Measurements from ENCODE around the gene SLC17A3.

SLC17A3 gene

DNA sequence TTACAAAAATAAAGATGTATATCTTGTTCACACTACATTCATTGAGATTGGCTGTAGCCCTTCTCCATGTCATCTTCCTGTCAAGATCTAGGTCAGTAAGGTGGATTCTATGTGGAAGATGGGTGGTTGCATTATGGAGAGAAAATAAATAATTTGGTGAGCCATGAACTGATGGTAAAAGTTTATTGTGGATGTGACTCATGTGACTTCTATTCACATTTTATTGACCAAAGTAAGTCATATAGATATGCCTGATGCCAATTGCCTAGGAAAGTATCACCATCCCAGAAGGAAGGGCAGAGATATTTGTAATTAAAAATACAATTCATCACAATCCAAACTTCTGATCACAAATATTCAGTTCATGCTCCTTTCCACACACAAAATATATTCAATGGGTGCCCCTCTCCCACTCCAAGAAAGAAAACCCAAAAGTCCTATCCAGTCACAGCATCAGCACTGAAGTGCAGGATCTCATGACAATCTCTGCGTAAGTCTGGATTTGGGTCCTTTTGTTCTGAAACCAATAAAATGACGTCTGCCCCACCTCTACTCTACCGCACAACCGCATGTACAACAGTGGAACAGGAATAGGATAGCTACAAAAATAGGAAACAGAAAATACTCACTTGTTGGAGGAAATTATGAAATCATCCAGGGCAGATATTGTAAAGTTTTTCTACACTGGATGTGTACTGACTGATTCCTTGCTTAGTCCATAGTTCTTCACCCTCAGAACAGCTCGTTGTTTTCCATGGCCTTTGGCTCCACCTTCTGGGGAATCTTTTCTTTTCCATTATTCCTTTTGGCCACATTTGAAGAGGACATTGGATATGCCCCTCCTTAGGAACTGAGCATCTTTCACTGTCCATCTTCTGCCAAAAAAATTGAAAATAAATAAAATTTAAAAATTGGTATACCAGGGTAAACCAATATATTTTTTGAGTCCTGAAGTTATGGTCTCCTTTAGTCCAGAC lies 16.1 kb upstream of the SLC17A3 start:
- DNase-seq (ENCODE audit: low read depth in 2 of 2), result no peak

DNA sequence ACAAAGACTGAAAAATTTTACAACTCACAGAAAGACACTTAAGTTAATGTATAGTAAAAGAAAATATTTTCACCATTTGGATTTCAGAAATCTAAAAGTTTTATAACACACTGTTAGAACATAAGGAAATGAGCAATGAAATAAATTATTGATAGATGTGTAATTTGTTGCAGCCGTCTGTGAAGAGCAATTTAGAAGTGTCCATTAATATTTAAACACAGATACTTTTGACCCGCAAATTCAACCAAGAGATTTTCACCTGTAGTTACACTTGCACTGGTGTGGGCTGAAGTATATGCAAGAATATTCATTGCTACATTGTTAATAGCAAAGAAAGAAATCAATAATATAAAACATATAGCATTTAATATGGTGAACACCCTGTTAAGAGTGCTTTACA lies 14.6 kb upstream of the SLC17A3 start:
- no peak for DNase-seq (ENCODE audit: low read depth in 2 of 2)

DNA sequence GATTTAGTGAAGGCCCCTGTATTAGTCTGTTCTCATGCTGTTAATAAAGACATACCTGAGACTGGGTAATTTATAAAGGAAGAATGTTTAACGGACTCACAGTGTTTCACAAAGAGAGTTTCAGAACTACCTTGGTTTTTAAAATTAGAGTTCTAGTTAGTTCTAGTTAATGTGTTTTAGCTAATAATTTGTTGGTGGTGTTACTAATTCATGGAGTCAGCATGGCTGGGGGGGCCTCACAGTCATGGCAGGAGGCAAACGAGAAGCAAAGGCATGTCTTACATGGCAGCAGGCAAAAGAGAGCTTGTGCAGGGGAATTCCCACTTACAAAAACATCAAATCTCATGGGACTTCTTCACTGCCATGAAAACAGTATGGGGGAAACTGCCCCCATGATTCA lies 12.0 kb upstream of the SLC17A3 start:
- DNase-seq (ENCODE audit: low read depth in 2 of 2), result no peak

DNA sequence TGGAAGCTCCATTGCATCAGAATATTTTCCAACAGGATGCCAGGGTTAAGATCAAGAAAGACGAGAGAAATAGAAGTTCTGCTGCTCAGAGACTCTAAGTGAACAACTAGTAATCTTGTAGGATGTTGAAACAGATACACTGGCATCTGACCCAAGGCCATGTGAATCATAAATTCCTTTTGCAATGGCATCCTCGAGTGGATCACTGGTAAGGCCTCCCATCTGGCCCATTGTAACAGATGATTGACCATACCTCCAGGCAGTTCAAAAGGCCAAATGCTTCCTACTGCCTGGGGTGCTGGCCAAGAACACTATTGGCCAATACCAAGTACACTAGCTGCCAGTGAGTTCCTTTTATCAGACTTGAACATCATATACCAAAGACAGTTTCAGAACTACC lies 9.9 kb upstream of the SLC17A3 start:
- DNase-seq (ENCODE audit: low read depth in 2 of 2), result no peak

DNA sequence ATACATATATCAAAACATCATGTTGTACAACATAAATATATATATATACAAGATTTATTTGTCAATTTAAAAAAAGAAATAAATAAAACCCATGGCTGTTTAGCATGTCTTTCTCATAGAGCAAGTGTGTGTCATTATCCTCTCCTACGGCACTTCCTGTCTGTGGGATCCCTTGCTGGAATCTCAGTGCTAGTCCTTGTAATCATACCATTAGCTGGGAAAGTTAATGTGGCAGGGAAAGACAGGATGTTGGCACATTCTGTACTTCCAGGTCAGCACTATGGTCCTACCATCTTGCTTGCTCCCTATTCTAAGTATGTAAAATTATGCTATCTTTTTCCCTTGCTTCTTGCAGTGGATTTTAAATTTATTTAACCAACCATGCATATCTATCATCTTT lies 9.5 kb upstream of the SLC17A3 start:
- DNase-seq (ENCODE audit: low read depth in 2 of 2), result no peak

DNA sequence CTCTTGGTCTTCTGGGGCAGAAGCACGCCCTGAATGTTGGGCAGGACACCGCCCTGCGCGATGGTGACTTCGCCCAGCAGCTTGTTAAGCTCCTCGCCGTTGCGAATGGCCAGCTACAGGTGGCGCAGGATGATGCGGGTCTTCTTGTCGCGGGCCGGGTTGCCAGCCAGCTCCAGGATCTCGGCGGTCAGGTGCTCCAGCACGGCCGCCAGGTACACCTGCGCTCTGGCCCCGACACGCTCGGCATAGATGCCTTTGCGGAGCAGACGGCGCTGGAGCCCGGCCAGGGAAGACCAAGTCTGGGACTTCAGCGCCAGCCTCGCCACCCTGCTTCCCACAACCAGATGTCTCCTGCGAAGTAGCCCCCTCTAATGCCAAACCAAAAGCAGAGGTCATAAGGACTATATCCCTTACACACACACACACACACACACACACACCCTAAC lies 8.0 kb upstream of the SLC17A3 start:
- DNase-seq (ENCODE audit: low read depth in 2 of 2), result peak in 1 of 2 donors; percentile 4

DNA sequence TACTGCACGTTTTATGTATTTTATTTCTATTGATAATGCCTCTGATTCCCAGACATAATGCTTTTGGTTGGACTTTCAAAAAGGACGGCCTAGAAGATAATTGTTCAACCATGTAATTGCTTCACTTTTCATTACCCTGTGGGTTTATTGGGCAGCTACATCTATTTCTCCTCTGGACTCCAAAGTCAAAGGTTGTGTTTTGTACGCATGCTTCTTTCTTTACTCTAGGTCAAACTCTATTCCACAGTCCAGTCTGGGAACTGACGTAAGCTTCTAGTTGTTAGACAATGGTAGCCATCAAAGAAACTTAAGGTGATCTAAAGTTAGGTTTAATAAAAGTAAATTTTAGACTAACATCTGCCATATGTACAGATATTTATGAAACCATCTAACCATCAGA lies 6.6 kb upstream of the SLC17A3 start:
- DNase-seq (ENCODE audit: low read depth in 2 of 2), result no peak

DNA sequence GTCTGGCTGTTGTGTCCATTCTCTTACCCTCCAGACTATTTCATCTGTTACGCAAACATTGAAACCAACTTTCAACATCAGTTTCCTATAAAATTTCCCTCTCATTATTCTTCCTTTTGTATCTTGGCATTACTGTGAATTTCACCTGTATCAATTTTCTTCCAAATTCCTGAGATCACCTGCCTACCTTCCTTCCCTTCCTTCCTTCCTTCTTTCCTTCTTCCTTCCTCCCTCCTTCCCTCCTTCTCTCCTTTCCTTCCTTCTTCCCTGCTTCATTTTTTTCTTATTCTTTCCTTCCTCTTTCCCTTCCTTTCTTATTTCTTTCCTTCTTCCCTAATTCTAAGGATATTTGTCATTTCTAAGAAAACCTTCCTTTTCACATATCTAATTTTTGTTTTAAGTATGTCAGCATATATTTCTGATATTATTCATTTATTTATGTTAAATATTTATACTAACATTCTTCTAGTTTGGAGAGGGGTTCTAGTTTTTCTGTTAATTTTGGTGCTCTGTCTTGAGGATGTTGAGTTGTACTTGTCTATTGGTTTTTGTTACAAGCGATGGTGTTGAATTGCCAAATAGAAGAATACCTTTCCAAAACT lies 4.8 kb upstream of the SLC17A3 start:
- DNase-seq (ENCODE audit: low read depth in 2 of 2), result no peak

DNA sequence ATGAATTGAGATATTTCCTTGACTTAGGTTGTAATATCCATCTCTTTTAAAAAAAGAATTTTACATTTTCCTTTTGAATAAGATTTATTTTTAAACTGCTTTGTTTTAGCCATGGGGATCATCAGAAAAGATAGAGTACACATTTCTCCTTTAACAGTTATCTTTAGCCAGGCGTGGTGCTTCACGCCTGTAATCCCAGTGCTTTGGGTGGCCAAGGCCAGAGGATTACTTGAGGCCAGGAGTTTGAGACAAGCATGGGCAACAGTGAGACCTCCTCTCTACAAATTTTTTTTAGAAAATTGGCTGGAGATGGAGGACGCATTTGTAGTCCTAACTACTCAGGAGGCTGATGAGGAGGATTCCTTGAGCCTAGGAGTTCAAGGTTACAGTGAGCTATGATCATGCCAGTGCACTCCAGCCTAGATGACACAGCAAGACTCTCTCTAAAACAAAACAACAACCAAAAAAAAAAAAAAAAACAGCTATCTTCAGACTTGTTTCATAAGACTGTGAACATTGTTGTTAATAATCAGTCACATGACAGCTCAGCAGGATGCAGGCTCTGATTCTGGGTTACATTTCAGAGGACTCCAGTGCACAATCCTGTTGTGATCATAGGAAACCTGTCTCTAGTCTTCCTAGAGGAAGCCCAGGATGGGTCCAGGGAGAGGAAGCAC lies 2.0 kb upstream of the SLC17A3 start:
- DNase-seq (ENCODE audit: low read depth in 2 of 2), result no peak

DNA sequence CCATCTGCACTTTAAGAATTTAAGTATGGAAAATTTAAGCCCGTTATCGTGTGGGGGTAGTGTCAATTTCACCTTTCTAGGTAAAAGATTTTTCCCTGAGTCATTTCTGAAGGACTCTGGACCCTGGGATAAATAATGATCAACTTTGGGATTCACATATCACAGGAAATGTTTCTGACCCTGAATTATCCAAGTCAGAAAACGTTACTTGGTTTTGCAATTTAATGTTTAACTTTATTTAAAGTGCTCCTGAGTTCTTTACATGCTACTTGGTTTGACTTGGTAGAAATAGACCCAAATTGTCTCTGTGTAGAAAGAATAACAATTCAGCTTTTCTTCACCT lies 1.5 kb upstream of the SLC17A3 start:
- no peak for DNase-seq (ENCODE audit: low read depth in 2 of 2)

DNA sequence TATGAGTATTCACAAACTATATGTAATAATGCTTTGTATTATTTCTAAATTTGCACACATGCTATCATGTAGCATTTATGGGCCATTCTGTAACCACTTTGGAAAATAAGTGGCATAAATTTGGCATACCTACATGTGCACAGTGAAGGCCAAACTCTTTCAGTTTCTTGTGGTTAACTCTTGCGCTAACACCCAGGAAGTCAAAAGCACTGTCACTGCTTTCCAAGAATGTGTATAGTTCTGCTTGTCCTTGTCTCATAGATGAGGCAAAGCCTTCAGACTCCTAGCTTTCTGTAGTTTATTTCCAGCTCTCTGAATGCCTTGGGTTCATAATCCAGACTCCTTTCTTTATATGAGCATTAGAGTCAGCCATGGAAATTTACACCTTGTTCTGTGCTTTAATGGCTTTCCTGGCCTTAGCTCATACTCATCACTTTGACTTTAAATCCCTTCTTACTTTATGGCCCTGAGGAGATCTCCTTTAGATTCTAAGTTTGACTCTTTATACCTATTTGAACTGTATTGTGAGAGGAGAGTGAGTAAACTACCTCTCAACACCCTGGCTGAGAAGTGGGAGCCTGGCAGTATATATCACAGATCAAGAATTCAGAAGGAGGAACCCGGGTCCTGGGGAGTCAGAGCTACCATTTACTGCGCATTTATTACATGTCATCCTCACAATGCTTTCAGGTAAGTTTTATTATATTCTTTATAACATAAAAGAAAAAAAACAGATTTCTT lies 949 bp upstream of the SLC17A3 start:
- DNase-seq (ENCODE audit: low read depth in 2 of 2), result no peak

DNA sequence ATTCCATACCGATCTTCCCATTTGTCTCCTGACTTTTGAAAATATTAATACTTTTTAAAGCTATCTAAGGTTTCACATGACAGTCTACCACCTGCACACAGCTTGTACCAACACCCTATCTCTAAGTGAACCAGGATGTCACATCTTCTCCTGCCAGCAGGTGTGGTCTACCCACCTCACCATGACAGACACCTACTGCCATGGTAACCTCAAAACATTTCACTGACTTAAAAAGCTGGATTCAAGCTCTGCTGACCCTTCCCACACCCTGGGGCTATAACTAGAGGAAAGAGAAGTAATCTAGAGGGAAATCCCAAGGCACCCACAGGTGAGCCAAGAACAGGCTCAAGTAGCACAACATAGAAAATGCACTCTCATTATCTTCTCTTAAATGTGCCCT lies 1.2 kb downstream of the SLC17A3 start:
- no peak for DNase-seq (ENCODE audit: low read depth in 2 of 2)

DNA sequence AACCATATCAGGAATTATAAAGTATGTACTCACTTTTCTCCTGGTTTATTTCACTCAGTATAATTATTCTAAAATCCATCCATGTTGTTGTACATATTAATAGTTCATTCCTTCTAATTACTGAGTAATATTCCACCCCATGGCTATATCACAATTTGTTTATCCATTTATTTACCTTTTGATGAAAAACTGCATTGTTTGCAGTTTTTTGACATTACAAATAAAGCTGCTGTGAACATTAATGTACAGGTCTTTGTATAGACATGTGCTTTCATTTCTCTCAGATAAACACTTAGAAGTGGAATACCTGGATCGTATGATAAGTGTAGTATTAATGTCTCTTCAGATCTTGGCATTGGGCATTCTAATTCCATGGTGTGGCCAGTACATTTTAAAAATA lies 4.2 kb downstream of the SLC17A3 start:
- DNase-seq (ENCODE audit: low read depth in 2 of 2), result no peak

DNA sequence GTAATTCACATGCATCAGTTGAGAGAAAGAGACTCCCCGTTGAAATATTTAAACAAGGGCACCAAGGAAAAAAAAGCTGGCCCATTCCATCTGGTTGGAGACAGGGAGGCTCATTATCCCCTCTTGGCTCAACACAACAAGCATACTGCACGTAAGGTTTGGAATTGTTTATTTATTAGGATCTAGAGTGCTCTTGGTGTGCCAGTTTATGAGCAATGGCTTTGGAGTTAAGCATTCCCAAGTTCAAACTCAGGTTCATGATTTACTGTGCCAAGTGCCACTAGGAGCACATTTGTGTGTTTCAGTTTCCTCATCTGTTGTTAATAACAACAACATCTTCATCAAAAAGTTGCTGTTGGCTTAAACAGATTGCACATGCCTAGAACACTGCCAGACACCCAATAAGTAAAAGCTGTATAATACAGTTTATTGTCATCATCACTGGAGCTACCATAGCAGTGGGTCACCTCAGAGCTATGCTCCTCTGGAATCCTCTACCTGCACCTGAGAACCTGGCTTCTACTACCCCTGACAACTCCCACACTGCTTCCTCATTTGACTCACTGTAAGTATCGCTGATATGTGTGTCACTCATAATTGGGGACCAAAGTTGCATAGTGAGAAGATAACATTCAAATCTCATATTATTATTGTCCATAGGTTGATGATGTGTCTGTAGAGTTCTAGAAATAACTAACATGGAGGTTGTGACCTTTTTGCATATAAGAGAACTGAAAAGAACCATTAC lies 5.4 kb downstream of the SLC17A3 start:
- no peak for DNase-seq (ENCODE audit: low read depth in 2 of 2)

DNA sequence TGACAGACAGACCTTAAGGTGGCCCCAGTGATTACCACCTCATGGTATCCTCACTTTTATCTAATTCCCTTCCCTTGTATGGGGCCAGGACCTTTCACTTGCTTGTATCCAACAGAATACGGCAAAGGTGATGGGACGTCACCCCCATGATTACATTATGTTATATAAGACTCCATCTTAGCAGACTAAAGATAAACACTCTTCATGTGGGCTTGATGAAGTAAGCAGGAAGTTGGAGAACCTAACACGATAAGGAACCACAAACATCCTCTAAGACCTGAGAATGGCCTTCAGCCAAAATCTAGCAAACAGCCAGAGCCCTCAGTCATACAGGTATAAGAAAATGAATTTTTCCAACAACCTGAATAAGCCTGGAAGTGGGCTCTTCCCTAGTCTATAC lies 8.0 kb downstream of the SLC17A3 start:
- DNase-seq (ENCODE audit: low read depth in 2 of 2), result no peak

DNA sequence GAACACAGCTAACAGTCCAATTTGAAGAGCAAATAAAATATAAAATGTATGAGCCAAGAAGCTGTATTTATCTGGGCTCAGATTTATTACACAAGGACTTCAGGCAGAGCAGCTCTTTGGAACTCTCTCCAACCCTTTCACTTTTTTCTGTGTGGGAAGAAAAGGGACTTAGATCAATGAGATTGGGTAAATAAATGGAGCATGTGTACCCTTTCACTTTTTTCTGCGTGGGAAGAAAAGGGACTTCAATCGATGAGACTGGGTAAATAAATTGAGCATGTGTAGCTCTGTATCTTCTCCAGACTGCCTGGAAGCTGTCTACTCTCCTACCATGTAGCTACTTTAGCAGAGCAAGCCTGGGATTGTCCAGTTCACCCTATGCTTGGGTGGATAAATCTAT lies 10.7 kb downstream of the SLC17A3 start:
- no peak for DNase-seq (ENCODE audit: low read depth in 2 of 2)

DNA sequence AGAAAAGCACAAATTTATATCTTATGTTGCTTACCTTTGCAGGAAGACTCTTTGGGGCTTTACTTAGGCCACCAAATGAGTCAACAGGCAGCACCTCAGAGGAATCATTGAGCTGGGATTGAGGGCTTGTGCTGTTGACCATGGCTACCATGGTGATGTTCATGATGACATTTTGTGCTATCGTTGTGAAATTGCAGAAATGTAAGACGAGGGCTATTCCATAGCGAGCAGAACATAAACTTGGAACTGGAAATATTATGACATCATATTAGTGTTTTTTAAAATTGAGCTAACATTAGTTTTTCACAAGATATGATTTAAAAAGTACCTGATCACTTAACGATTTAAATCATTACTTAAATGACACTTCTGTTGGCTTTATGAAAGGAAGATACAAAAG lies 11.8 kb downstream of the SLC17A3 start:
- DNase-seq (ENCODE audit: low read depth in 2 of 2), result no peak

DNA sequence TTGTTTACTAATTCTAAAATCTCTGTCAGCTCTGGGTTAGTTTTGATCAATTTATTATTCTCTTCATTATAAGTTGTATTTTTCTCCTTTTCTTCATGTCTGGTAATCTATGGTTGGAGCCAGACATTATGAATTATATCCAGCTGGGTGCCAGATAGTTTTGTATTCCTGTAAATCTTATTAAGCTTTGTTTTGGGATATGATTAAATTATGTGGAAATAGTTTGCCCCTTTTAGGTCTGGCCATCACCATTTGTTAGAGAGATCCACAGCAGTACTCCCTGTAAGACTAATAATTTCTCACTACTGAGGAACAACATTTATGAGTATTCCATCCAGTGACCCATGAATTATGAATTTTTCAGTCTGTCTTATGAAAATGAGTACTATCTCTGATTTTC lies 21.3 kb downstream of the SLC17A3 start:
- no peak for DNase-seq (ENCODE audit: low read depth in 2 of 2)

DNA sequence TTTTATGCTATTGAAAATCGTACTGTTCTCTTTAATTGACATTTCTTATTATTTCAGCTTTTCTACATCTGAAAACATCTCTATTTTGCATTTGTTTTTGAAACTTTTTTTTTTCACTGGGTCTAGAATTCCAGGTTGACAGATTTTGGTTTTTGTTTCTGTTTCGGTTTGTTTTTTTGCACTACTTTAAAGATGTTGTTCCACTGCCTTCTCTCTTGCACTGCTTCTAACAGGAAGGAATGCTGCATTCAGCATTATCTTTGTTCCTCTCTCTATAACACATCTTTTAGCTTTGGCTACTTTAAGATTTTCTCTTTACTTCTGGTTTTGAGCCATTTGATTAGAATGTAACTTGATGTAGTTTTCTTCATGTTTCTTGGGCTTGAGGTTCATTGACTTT lies 22.1 kb downstream of the SLC17A3 start:
- no peak for DNase-seq (ENCODE audit: low read depth in 2 of 2)

DNA sequence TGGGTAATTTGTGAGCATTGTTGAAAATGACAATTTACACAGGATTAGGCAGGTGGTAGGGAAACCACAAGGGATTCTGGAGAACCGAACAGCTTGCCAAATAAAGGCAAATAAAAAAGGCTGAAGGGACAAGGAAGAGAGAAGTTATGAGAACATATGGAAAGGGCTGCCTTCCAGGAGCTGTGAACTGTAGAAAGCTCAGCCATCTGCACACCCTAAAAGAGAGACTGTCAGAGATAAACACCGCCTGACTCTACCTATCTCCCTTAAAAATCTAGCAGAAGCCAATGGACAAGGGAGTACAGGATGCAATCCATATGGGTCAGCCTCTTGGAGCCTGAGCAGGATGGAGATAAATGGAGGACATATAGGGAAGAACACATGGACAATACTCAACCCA lies 29.5 kb downstream of the SLC17A3 start:
- no peak for DNase-seq (ENCODE audit: low read depth in 2 of 2)

DNA sequence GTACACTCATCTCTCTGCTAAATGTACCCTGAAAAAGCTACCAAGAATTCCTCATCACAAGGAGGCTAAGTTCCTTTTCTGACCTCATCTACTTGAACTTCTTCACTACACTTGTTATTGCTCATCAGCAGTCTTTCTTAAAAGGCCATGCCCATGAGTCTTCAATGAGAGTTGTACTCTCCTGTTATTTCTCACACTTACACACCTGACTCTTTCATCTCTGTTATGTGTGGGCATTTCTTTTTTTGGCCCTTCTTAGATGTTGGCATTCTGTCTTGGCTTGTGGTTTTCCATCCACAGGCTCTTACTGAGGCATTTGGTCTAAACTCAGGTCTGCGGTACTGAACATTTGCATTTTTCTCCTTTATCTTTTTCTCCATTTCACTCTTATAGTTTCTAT lies 31.5 kb downstream of the SLC17A3 start:
- no peak for DNase-seq (ENCODE audit: low read depth in 2 of 2)
